HEK293T (cell line): ENCODE data around the gene HPS3.

ENCODE experiments used
- ELF4 ChIP-seq: fragments of 450-650 bp; IDR thresholded peaks from 2 replicates; pipeline ENCODE4 v1.6.1; 2017; ENCODE audit warnings: antibody characterized with exemption
- FOXA1 ChIP-seq: fragments of 450-650 bp; IDR thresholded peaks from 2 replicates; pipeline ENCODE4 v1.6.1; 2016; ENCODE audit warnings: mild to moderate bottlenecking
- HDGF ChIP-seq: fragments of 450-650 bp; IDR thresholded peaks from 2 replicates; pipeline ENCODE4 v1.6.1; 2017; ENCODE audit warnings: antibody characterized with exemption, borderline replicate concordance
- LEF1 ChIP-seq: fragments of 450-650 bp; IDR thresholded peaks from 2 replicates; pipeline ENCODE4 v1.6.1; 2017; ENCODE audit warnings: mild to moderate bottlenecking, borderline replicate concordance
- SP1 ChIP-seq: fragments of 450-650 bp; IDR thresholded peaks from 2 replicates; pipeline ENCODE4 v1.6.1; 2017
- SUZ12 ChIP-seq: fragments of 450-650 bp; IDR thresholded peaks from 2 replicates; pipeline ENCODE4 v1.6.1; 2016; ENCODE audit warnings: mild to moderate bottlenecking
- TARDBP ChIP-seq: fragments of 450-650 bp; IDR thresholded peaks from 2 replicates; pipeline ENCODE4 v1.6.1; 2016
- ZNF384 ChIP-seq: fragments of 450-650 bp; IDR thresholded peaks from 2 replicates; pipeline ENCODE4 v1.6.1; 2016

- no peak for TF ChIP-seq ELF4
- TF ChIP-seq ZNF384: no peak
- no peak for TF ChIP-seq HDGF
- no peak for TF ChIP-seq TARDBP
- no peak for TF ChIP-seq LEF1
- TF ChIP-seq SP1: no peak
- TF ChIP-seq SUZ12: no peak
- no peak for TF ChIP-seq FOXA1
Observed at GRCh38 chr3:149085828-149086231, 43.6 kb upstream of the HPS3 start.
